CD4-positive, CD25-positive, alpha-beta regulatory T cell (primary cell): ENCODE measurements around the gene SWAP70. TPM values are rescaled to one million over a fixed set of nuclear protein-coding genes. Genes with fewer than 3 reads are reported as not detected.
"Not testable (repeated sequence)": the region's sequence is repeated elsewhere in the genome, so short reads cannot be mapped to it uniquely, and the experiment has no call there.

Experiments used
- ATAC-seq, 2 donors: fragments of 150-1000 bp; cut with Tn5 transposase; one replicate each; pipeline ENCODE4 v1.10.0; 2021; ENCODE audit warnings: low read depth in 2 of 2, moderate number of reproducible peaks in 2 of 2, moderate library complexity in 1 of 2
- DNase-seq, 3 donors: peaks; one replicate each; pipeline versions ENCODE4 v3.0.0 to v3.0.0-alpha.2; 2012 to 2022; ENCODE audit warnings: mixed read lengths in 1 of 3
- H3K27ac ChIP-seq: one replicate; pipeline ENCODE4 v1.7.0; 2013; ENCODE audit warnings: mild to moderate bottlenecking, low read length; ENCODE audit not compliant: insufficient read depth, poor library complexity, severe bottlenecking
- H3K27me3 ChIP-seq: one replicate; pipeline ENCODE4 v1.7.0; 2013; ENCODE audit warnings: low read length; ENCODE audit not compliant: control insufficient read depth, insufficient read depth
- H3K36me3 ChIP-seq: one replicate; pipeline ENCODE4 v1.7.0; 2013; ENCODE audit warnings: mild to moderate bottlenecking, low read length, moderate library complexity; ENCODE audit not compliant: control insufficient read depth, insufficient read depth
- H3K4me1 ChIP-seq: 2 replicates; pipeline ENCODE4 v1.7.0; 2013; ENCODE audit warnings: mild to moderate bottlenecking, low read length; ENCODE audit not compliant: insufficient read depth, control insufficient read depth, poor library complexity, severe bottlenecking
- H3K4me3 ChIP-seq: one replicate; pipeline ENCODE4 v1.7.0; 2013; ENCODE audit warnings: low read depth, mild to moderate bottlenecking, low read length, moderate library complexity
- H3K9me3 ChIP-seq, 2 experiments: 1 replicate in 1 of 2; 2 replicates in 1 of 2; pipeline ENCODE4 v1.7.0; 2013; ENCODE audit warnings: low read length in 2 of 2, mild to moderate bottlenecking in 1 of 2, moderate library complexity in 1 of 2; ENCODE audit not compliant: control insufficient read depth in 2 of 2
- H3K27ac Mint-ChIP-seq, 3 donors: one replicate each; pipeline ENCODE4 v1.8.0; 2020 to 2022; ENCODE audit warnings: mild to moderate bottlenecking in 3 of 3, mixed read lengths in 3 of 3, moderate library complexity in 2 of 3
- H3K27me3 Mint-ChIP-seq: one replicate; pipeline ENCODE4 v1.8.0; 2022; ENCODE audit warnings: mild to moderate bottlenecking, mixed read lengths
- H3K36me3 Mint-ChIP-seq: one replicate; pipeline ENCODE4 v1.8.0; 2020; ENCODE audit warnings: mixed read lengths
- H3K4me1 Mint-ChIP-seq, 4 donors: one replicate each; pipeline ENCODE4 v1.8.0; 2020 to 2022; ENCODE audit warnings: mixed read lengths in 4 of 4, mild to moderate bottlenecking in 1 of 4
- H3K4me3 Mint-ChIP-seq, 4 donors: one replicate each; pipeline ENCODE4 v1.8.0; 2020 to 2022; ENCODE audit warnings: mild to moderate bottlenecking in 4 of 4, mixed read lengths in 4 of 4, moderate library complexity in 3 of 4
- H3K9me3 Mint-ChIP-seq, 7 donors: one replicate each; pipeline ENCODE4 v1.8.0; 2020 to 2022; ENCODE audit warnings: mixed read lengths in 7 of 7, mild to moderate bottlenecking in 3 of 7, moderate library complexity in 2 of 7
- polyA plus RNA-seq, 4 donors: library from polyadenylated mRNA; unstranded; fragments of 300-500 nt; fragmentation: Illumina TruSeq; gene quantifications; one replicate each; pipeline ENCODE4 v1.2.3, GENCODE V29; 2021
- total RNA-seq: library from RNA; stranded (reverse); gene quantifications from one replicate; pipeline ENCODE4 v1.2.3, GENCODE V29; 2022

Gene SWAP70
- total RNA-seq (6.1 TPM), polyA plus RNA-seq (10 to 100 TPM; 10.6 to 16.3 (median 14.0) TPM)

DNA sequence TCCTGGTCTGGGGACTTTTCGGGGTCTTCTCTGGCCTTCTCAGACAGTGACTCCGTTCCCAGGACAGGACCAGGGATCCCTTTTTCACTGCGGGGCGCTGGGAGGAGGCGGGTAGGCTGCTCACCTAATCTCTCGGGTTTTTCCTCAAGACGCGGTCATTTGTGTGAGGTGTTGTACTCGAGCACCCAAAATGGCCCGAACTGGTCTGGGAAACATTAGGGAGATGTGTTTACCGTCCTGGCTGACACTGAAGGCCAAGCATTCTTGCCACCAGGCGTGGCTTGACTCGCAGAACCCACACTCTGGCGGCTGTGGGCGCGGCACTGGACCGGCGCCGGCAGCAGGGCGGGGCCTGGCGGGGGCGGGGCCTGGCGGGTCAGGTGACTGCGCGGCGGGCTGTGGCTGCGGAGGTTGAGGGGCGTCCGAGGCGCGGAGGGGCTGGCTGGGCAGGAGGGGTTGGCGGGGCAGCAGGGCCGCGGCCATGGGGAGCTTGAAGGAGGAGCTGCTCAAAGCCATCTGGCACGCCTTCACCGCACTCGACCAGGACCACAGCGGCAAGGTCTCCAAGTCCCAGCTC is at the start of gene SWAP70:
SWAP70 (plus strand) TSS at position 379 of the 577 bp plus-strand sequence; CDS start at position 482, 103 bp downstream.
- peaks cover 33% of the 10 kb centered on the region for H3K27me3 Mint-ChIP-seq
- no peaks in the 10 kb centered on the region for H3K36me3 ChIP-seq
- peaks cover 4 to 5% of the 10 kb centered on the region in 2 experiments for H3K9me3 ChIP-seq
- DNase-seq, result peak; percentile 71 to 74 (median 72)
- H3K4me3 Mint-ChIP-seq, result peak within 1 kb of the TSS; percentile 90 to 93 (median 92)
- peaks cover 3% of the 10 kb centered on the region for H3K27me3 ChIP-seq
- H3K36me3 Mint-ChIP-seq, result no peaks in the 10 kb centered on the region
- ATAC-seq, result peak; percentile 87 to 92
- H3K9me3 Mint-ChIP-seq, result peaks cover 0 to 8% (median 4%) of the 10 kb centered on the region in 7 donors
- H3K4me3 ChIP-seq, result peak within 1 kb of the TSS; percentile 85
- peak within 1 kb of the TSS; percentile 47 for H3K27ac ChIP-seq
- peaks cover 27 to 46% (median 39%) of the 10 kb centered on the region in 4 donors for H3K4me1 Mint-ChIP-seq
- H3K4me1 ChIP-seq, result peaks cover 9% of the 10 kb centered on the region
- H3K27ac Mint-ChIP-seq, result peak within 1 kb of the TSS; percentile 71 to 76 (median 73)

DNA sequence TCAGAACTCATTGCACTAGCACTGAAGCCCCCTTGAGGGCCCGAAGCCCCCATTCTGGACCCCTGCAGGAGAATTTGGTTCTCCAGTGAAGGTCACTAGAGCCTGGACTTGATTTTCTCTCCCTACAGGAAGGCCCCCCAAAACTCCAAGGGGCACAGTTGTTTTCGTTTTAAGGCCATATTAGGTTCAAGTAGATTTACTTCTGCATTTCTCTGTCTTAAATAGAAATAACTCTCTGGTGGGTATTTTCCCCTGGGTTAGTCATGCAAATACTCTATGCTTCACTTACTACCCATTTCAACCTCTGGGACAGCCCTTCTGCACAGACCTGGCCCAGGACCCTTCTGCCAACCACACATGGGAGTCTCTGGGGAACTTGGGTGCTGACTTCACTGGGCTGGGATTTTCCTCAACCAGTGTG is 48.8 kb upstream of the SWAP70 start:
- no peaks in the 10 kb centered on the region for H3K9me3 ChIP-seq
- no peaks in the 10 kb centered on the region for H3K27me3 Mint-ChIP-seq
- peak overlapping the region; percentile 92 to 99 (median 98) for H3K4me3 Mint-ChIP-seq
- H3K36me3 Mint-ChIP-seq, result peaks cover 4% of the 10 kb centered on the region
- no peaks in the 10 kb centered on the region for H3K9me3 Mint-ChIP-seq
- H3K4me1 Mint-ChIP-seq, result peaks cover 5 to 24% (median 20%) of the 10 kb centered on the region in 4 donors
- no peaks in the 10 kb centered on the region for H3K36me3 ChIP-seq
- peak overlapping the region in 2 of 3 donors; percentile 45 to 96 for H3K27ac Mint-ChIP-seq
- peaks cover 23% of the 10 kb centered on the region for H3K4me1 ChIP-seq
- no peak for ATAC-seq
- no peak for DNase-seq
- no peaks in the 10 kb centered on the region for H3K27me3 ChIP-seq
- no peak overlapping the region for H3K4me3 ChIP-seq
- H3K27ac ChIP-seq, result peak overlapping the region; percentile 91

DNA sequence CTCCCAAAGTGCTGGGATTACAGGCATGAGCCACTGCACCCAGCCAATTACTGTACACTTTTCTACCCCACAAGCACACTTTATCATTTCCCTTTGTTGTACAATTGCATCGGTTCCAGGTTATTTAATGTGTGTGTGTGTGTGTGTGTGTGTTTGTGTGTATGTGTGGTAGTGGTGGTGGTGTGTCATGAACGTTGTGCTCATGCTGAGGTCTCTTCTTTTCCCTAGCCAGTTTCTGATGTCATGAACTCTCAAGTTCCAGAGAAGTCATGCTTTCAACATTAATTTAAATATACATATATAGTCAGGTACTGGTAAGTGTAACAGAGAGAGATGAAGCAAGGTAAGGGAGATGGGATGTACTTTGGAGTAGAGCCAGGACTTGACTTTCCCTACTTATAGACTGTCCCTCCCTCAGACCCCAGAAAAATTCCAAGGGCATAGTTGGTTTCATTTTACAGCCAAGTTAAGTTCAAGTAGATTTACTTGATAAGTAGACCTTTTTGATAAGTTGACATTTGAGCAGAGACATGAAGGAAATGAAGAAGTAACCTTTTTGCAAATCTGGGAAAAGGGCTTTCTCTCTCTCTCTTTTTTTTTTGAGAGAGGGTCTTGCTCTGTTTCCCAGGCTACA is 47.7 kb upstream of the SWAP70 start:
- H3K4me3 ChIP-seq, result no peak overlapping the region
- DNase-seq (no peak), ATAC-seq (no peak)
- Mint-ChIP-seq H3K4me1 (peaks cover 5 to 24% (median 20%) of the 10 kb centered on the region in 4 donors), H3K4me3 (peak overlapping the region in 2 of 4 donors; percentile 16 to 48), H3K9me3 (no peaks in the 10 kb centered on the region), H3K27me3 (no peaks in the 10 kb centered on the region), H3K36me3 (peaks cover 4% of the 10 kb centered on the region), H3K27ac (peak overlapping the region in 1 of 3 donors; percentile 54)
- H3K27me3 ChIP-seq, result no peaks in the 10 kb centered on the region
- peaks cover 23% of the 10 kb centered on the region for H3K4me1 ChIP-seq
- no peaks in the 10 kb centered on the region for H3K36me3 ChIP-seq
- no peak overlapping the region for H3K27ac ChIP-seq
- no peaks in the 10 kb centered on the region for H3K9me3 ChIP-seq

DNA sequence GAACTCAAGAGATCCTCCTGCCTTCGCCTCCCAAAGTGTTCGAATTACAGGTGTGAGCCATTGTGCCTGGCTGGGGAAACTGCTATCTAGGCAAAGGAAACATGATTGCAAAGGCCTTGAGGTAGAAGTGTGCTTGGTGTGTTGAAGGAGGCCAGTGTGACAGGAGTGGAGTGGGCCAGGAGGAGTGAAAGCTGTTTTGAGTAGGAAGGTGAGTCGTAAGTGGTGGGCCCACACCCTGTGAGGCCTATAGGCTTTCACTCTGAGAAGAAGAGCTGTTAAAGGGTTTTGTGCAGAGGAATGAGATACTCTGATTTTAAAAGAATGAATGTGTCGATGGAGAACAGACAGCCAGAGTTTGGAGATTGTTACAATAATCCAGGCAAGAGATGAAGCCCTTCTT is 47.0 kb upstream of the SWAP70 start:
- H3K9me3 ChIP-seq, result no peaks in the 10 kb centered on the region
- H3K36me3 ChIP-seq, result no peaks in the 10 kb centered on the region
- H3K4me3 ChIP-seq, result no peak overlapping the region
- H3K36me3 Mint-ChIP-seq, result peaks cover 4% of the 10 kb centered on the region
- H3K4me1 Mint-ChIP-seq, result peaks cover 5 to 24% (median 20%) of the 10 kb centered on the region in 4 donors
- no peaks in the 10 kb centered on the region for H3K27me3 ChIP-seq
- ATAC-seq, result no peak
- H3K27ac Mint-ChIP-seq, result no peak overlapping the region
- no peaks in the 10 kb centered on the region for H3K27me3 Mint-ChIP-seq
- H3K4me3 Mint-ChIP-seq, result no peak overlapping the region
- no peaks in the 10 kb centered on the region for H3K9me3 Mint-ChIP-seq
- DNase-seq, result no peak
- peaks cover 23% of the 10 kb centered on the region for H3K4me1 ChIP-seq
- H3K27ac ChIP-seq, result no peak overlapping the region

DNA sequence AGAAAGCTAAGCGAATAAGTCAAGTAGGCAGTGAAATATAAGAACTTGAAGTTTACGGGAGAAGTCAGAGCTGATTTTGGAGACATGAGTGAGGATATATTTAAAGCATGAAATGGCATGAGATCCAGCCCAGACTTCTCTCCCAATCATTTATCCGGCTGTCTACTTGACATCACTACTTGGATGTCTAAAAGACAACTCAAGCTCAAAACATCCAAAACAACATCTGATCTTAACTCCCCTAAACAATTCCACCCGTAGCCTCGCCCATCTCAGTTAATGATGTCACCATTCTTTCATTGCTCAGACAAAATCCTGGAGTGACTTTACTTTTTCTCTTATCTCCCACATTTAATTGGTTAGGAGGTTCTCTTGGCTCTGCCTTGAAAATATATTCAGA is 45.9 kb upstream of the SWAP70 start:
- H3K36me3 ChIP-seq, result no peaks in the 10 kb centered on the region
- H3K4me3 ChIP-seq, result no peak overlapping the region
- no peak for ATAC-seq
- Mint-ChIP-seq H3K4me1 (peaks cover 3 to 23% (median 18%) of the 10 kb centered on the region in 4 donors), H3K9me3 (no peaks in the 10 kb centered on the region), H3K27me3 (no peaks in the 10 kb centered on the region), H3K4me3 (no peak overlapping the region), H3K27ac (peak overlapping the region in 1 of 3 donors; percentile 22), H3K36me3 (peaks cover 4% of the 10 kb centered on the region)
- no peak overlapping the region for H3K27ac ChIP-seq
- no peaks in the 10 kb centered on the region for H3K27me3 ChIP-seq
- H3K4me1 ChIP-seq, result peaks cover 22% of the 10 kb centered on the region
- no peak for DNase-seq
- no peaks in the 10 kb centered on the region for H3K9me3 ChIP-seq

DNA sequence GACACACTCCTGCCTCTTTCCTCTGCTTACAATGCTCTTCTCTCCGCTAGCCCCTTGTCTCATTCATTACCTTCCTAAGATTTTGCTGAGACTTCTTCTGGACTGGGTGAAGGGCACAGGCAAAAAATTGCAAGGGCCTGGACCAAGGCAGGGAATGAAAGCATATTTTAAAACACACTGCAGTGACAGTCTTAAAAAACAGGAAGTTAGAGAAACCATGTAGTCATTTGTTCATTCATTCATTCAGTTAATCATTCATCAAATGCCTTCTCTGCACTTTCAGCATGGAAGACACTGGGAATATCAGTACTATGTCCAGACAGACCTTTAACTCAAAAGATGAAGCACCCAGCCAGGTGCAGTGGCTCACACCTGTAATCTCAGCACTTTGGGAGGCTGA is 44.9 kb upstream of the SWAP70 start:
- Histone ChIP-seq H3K4me1 (peaks cover 11% of the 10 kb centered on the region), H3K4me3 (no peak overlapping the region), H3K36me3 (no peaks in the 10 kb centered on the region), H3K27me3 (no peaks in the 10 kb centered on the region), H3K27ac (no peak overlapping the region), H3K9me3 (no peaks in the 10 kb centered on the region)
- Mint-ChIP-seq H3K9me3 (no peaks in the 10 kb centered on the region), H3K4me1 (peaks cover 0 to 15% (median 10%) of the 10 kb centered on the region in 4 donors), H3K36me3 (peaks cover 4% of the 10 kb centered on the region), H3K4me3 (no peak overlapping the region), H3K27me3 (no peaks in the 10 kb centered on the region), H3K27ac (peak overlapping the region in 1 of 3 donors; percentile 6)
- no peak for DNase-seq
- no peak for ATAC-seq

DNA sequence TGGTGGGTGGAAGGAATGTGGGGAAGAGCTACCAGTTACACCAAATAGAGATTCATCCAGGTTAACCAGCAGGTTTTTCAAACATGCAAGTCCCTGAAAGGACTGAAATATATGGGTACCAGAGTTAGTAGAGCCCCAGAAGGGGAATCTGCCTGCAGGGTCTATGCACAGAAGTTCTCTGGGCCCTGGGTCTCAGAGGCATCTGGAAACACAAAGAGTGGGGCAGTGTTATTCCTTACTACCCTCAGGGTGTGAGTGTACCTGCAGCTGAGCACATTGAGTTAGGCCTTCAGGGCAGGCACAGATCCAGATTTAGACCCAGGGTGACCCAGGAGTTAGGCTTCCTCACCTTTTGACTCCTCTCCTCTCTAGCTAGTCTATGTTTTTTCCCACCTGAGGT is 43.9 kb upstream of the SWAP70 start:
- no peak overlapping the region for H3K27ac Mint-ChIP-seq
- Histone ChIP-seq H3K4me1 (peaks cover 2% of the 10 kb centered on the region), H3K27me3 (no peaks in the 10 kb centered on the region), H3K4me3 (no peak overlapping the region), H3K36me3 (no peaks in the 10 kb centered on the region), H3K27ac (no peak overlapping the region), H3K9me3 (no peaks in the 10 kb centered on the region)
- DNase-seq (no peak), ATAC-seq (no peak)
- H3K4me1 Mint-ChIP-seq, result peaks cover 0 to 7% (median 3%) of the 10 kb centered on the region in 4 donors
- H3K4me3 Mint-ChIP-seq, result no peak overlapping the region
- H3K36me3 Mint-ChIP-seq, result peaks cover 4% of the 10 kb centered on the region
- no peaks in the 10 kb centered on the region for H3K27me3 Mint-ChIP-seq
- no peaks in the 10 kb centered on the region for H3K9me3 Mint-ChIP-seq

DNA sequence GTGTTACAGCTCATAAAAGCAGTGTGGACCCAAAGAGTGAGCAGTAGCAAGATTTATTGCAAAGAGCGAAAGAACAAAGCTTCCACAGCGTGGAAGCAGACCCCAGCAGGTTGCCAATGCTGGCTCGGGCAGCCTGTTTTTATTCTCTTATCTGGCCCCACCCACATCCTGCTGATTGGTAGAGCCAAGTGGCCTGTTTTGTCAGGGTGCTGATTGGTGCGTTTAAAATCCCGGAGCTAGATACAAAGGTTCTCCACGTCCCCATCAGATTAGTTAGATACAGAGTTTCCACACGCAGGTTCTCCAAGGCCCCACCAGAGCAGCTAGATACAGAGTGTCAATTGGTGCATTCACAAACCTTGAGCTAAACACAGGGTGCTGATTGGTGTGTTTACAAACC is 41.5 kb upstream of the SWAP70 start:
- not testable (repeated sequence) for H3K4me1 ChIP-seq, H3K27ac ChIP-seq, H3K27ac Mint-ChIP-seq, H3K27me3 ChIP-seq, H3K4me3 ChIP-seq, H3K4me3 Mint-ChIP-seq, ATAC-seq, DNase-seq, H3K9me3 ChIP-seq, H3K36me3 Mint-ChIP-seq, H3K4me1 Mint-ChIP-seq, H3K27me3 Mint-ChIP-seq, H3K9me3 Mint-ChIP-seq, H3K36me3 ChIP-seq
